Activated CD8-positive, alpha-beta memory T cell treated with anti-CD3 and anti-CD28 coated beads for 1 hour (primary cell): ENCODE results near the gene ILKAP.
A peak's percentile ranks its signal among the peaks of the same experiment; 100 is the strongest.

Experiments
- DNase-seq, 2 donors: peaks; one replicate each; pipeline ENCODE4 v3.0.0-alpha.2; 2020; ENCODE audit warnings: low read depth in 1 of 2; ENCODE audit errors: extremely low read depth in 1 of 2

ILKAP gene

GRCh38 chr2:238166391-238167343, 36.8 kb downstream of the ILKAP start:
- DNase-seq: no peak

GRCh38 chr2:238165288-238165921, 38.1 kb downstream of the ILKAP start:
- no peak for DNase-seq

- no peak for DNase-seq
These were observed 38.6 kb downstream of the ILKAP start for GRCh38 chr2:238164906-238165287.

- no peak for DNase-seq
These were observed 39.9 kb downstream of the ILKAP start for GRCh38 chr2:238163481-238164198.

- no peak for DNase-seq
These were observed 40.6 kb downstream of the ILKAP start for GRCh38 chr2:238162846-238163441.

DNA sequence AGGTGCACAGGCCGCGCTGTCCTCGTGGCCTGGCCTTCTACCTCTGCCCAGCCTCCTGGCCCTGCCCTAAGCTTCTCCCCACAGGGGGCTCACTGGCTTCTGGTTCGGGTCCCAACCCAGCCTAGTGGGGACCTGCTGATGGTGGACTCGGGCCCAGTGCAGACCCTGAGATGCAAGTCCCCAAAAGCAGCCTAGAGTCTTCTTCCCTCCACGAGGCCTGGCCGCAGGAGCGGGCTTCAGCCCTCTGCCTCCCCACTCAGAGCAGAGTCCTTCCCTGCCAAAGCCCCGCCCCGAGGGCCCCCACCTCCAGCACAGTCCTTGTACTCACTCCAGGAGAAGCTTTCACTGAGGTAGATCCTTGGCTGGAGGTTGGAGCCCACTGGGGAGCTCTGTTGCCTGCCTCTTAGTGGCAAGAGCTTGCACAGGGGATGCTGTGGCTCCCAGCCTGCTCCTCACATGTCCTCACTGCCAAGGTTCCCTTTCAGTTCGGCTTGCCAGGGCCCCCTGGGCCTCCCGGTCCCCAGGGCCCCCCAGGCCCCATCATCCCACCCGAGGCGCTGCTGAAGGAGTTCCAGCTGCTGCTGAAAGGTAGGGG, 41.1 kb downstream of the ILKAP start:
- DNase-seq: no peak

DNA sequence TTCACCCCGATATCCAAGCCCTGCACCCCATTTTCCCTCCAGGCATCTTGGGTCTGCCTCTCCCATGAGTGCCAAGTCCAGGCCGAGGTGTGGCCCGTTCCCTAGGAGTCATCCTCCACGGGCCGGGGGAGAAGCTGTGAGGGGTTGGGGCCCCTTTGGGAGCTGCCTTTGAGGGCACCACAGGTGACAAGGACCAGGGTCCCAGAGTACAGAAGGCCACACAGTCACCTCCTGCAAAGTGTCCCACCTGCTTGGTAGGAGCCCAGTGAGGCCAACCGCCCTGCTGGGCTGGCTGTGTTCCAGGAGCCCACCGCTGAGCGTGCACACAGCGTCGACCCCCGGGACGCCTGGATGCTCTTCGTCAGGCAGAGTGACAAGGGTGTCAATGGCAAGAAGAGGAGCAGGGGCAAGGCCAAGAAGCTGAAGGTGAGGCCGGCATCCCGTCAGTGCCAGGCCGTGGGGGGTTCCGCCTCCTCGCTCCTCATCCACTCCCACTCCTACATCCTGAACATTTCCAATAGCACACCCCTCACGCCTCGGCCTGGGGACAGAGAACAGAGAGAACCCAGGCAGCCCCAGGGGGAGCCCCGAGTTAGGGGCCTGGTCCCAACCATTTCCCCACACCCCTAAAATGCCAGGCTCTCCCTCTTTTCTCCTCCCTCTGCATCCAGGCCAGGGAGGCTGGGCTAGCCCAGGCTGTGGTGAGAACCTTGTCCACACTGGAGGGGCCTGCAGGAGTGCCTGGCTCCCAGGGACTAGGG, 42.0 kb downstream of the ILKAP start:
- no peak for DNase-seq

GRCh38 chr2:238160206-238161129, 43.0 kb downstream of the ILKAP start:
- no peak for DNase-seq

- no peak for DNase-seq
These were observed 43.8 kb downstream of the ILKAP start for GRCh38 chr2:238159661-238160205.

DNA sequence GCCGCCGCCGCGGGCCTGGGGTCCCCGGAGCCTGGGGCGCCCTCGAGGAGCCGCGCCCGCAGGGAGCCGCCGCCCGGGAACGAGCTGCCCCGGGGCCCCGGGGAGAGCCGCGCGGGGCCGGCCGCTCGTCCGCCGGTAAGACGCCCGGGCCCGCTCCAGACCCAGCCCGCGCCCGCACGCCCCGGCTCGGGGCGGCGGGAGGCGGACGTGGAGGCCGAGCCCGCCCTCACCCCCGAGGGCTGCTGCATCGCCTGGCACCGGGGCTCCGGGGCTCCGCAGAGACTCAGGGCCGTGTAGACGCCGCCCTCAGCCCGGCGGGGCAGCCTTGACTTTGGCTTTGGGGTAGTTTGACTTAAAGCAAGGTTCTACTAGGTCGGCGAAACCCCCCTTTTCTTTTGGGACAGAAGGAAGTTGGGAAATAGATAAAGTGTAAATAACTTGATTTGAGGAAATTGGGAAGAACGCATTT, 44.4 kb downstream of the ILKAP start:
- DNase-seq: no peak

DNA sequence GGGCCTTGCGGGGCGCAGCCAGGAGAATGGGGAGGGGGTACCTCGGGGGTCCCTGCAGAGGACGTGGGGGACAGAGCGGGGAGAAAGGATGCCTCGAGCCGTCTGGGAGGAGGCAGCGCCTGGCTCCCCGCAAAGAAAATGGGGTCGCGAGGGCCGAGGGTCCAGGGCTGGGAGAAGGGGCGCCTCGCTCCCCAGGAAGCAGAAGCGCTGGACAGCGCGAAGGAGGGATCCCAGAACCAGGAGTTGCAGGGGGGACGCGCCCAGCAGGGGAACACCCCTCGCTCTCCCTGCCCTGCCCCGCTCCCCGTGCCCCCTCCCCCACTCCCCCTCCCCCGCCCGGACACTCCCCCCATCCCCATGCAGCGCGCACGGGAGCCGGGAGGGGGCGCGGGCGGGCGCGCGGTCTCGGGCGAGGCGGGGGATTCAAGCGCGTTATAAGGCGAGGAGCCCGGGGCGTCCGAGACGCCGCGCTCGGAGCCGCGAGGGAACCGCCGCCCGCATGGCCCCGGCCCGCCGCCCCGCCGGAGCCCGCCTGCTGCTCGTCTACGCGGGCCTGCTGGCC, 44.9 kb downstream of the ILKAP start, which contains the start of gene ERFE:
ERFE (plus strand) TSS at position 462 of the 562 bp plus-strand sequence; CDS start at position 500, 38 bp downstream.
- peak in 1 of 2 donors; percentile 30 for DNase-seq

GRCh38 chr2:238158018-238158508, 45.4 kb downstream of the ILKAP start:
- no peak for DNase-seq

- no peak for DNase-seq
These were observed 45.9 kb downstream of the ILKAP start for GRCh38 chr2:238157506-238158017.

- no peak for DNase-seq
These were observed 47.5 kb downstream of the ILKAP start for GRCh38 chr2:238155761-238156694.

GRCh38 chr2:238155051-238155760, 48.3 kb downstream of the ILKAP start:
- DNase-seq: no peak

DNA sequence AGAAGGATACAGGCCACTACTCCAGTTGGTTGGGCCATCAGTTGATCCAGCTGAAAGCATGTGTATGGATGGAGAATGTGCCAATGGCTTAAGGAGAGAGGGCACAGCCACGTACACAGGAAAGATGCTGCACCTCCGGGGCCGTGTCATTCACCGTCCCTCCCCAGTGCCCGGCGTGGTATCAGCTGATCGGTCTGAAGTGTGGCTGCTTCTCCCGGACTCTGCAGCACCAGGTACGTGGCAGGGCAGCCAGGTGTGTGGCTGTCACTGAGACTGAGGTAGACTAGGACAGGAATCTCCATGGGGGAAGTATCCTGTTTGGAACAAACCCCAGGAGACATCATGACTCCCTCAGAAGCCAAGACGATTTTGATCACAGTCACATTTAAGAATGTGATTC, 48.9 kb downstream of the ILKAP start:
- no peak for DNase-seq
